Medulla oblongata (tissue), 1 donor: Measurements from ENCODE around the gene DNASE1L1.

Experiments
- DNase-seq: peaks from one replicate; pipeline ENCODE4 v3.0.0-alpha.2; 2015; ENCODE audit errors: extremely low spot score

The DNASE1L1 gene

DNA sequence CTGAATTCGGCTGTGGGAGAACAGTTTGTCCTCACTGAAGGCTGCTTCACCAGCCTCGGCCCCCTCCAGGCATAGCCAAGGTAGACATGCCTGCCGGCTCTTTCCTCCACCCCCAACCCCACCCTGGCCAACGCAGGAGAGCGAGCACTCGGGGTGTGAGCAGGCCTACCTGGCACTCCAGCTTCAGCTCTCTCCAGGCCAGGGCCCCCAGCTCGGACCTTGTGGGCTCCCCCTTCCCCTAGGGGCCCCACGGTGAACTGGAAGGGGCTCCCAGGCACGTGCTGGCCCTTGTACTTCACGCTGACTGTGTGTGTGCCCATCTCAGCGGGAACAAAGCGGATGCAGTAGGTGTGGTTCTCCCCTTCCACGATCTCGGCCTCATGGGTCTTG lies 57.0 kb downstream of the DNASE1L1 start:
- no peak for DNase-seq
